Pons (tissue), 1 donor: Measurements from ENCODE around the gene TMCC1.
"Not testable (repeated sequence)": the region's sequence is repeated elsewhere in the genome, so short reads cannot be mapped to it uniquely, and the experiment has no call there.

ENCODE experiments used
- DNase-seq: peaks from one replicate; pipeline ENCODE4 v3.0.0-alpha.2; 2016; ENCODE audit warnings: low spot score

TMCC1 gene

GRCh38 chr3:129622933-129623332 is 270.6 kb downstream of the TMCC1 start:
- DNase-seq = no peak

GRCh38 chr3:129622226-129622874 is 271.2 kb downstream of the TMCC1 start:
- DNase-seq = no peak

- no peak for DNase-seq
These were observed 271.8 kb downstream of the TMCC1 start for GRCh38 chr3:129621626-129622225.

GRCh38 chr3:129620828-129621559 is 272.5 kb downstream of the TMCC1 start:
- DNase-seq = no peak

GRCh38 chr3:129619726-129620162 is 273.8 kb downstream of the TMCC1 start:
- DNase-seq = no peak

GRCh38 chr3:129618901-129619671 is 274.4 kb downstream of the TMCC1 start:
- no peak for DNase-seq

- no peak for DNase-seq
These were observed 275.2 kb downstream of the TMCC1 start for GRCh38 chr3:129618186-129618820.

GRCh38 chr3:129617381-129618185 is 275.9 kb downstream of the TMCC1 start:
- no peak for DNase-seq

- DNase-seq = no peak
These were observed 276.8 kb downstream of the TMCC1 start for GRCh38 chr3:129616713-129617112.

- DNase-seq = no peak
These were observed 277.2 kb downstream of the TMCC1 start for GRCh38 chr3:129616291-129616690.

- DNase-seq = no peak
These were observed 277.7 kb downstream of the TMCC1 start for GRCh38 chr3:129615751-129616281.

- DNase-seq = peak; percentile 63
These were observed 278.6 kb downstream of the TMCC1 start for GRCh38 chr3:129614927-129615363.

- no peak for DNase-seq
These were observed 279.1 kb downstream of the TMCC1 start for GRCh38 chr3:129614435-129614834.

- DNase-seq = no peak
These were observed 280.2 kb downstream of the TMCC1 start for GRCh38 chr3:129613367-129613740.

GRCh38 chr3:129612534-129613366 is 280.8 kb downstream of the TMCC1 start:
- no peak for DNase-seq

- DNase-seq = no peak
These were observed 281.5 kb downstream of the TMCC1 start for GRCh38 chr3:129611812-129612533.

- no peak for DNase-seq
These were observed 282.1 kb downstream of the TMCC1 start for GRCh38 chr3:129611446-129611800.

GRCh38 chr3:129610794-129611445 is 282.6 kb downstream of the TMCC1 start:
- not testable (repeated sequence) for DNase-seq

GRCh38 chr3:129610276-129610675 is 283.2 kb downstream of the TMCC1 start:
- DNase-seq = no peak
